ENCODE results near the gene SSBP4.

DNA sequence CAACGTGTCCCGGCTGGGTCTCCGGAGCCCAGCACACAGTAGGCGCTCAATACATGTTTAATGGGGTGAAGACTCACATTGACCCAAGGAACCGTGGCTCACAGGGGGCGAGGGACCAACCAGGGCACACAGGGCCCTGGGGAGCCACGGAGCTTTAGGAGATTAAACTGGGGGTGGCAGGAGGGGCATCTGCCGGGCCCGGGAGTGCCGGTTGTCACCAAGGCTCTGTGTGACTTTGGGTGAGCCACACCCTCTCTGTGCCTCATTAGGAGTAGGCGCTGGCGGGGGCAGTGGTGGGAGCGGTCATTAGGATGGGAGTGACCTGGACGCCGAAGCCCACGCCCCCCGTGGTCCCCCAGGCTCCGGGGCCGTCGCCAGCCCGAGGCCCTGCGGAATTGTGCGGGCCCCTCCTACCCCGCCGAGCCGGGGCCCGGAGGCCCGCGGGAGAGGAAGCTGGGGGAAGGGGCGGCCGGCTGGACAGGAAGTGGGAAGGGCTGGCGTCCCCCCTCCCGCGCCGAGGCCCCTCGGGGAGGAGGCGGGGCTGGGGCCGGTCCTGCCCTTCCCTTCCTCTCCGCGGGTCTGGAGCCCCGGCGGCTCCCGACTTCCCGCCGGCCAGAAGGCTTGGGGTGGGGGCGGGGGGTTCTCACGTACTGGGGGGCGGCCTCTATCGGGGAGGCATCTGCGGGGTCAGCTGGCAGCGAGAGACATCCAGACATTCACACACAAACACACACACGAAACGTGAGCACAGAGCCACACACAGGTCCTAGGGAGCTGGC, 1.8 kb upstream of the SSBP4 start:
- TF ChIP-seq, protein P1, sequence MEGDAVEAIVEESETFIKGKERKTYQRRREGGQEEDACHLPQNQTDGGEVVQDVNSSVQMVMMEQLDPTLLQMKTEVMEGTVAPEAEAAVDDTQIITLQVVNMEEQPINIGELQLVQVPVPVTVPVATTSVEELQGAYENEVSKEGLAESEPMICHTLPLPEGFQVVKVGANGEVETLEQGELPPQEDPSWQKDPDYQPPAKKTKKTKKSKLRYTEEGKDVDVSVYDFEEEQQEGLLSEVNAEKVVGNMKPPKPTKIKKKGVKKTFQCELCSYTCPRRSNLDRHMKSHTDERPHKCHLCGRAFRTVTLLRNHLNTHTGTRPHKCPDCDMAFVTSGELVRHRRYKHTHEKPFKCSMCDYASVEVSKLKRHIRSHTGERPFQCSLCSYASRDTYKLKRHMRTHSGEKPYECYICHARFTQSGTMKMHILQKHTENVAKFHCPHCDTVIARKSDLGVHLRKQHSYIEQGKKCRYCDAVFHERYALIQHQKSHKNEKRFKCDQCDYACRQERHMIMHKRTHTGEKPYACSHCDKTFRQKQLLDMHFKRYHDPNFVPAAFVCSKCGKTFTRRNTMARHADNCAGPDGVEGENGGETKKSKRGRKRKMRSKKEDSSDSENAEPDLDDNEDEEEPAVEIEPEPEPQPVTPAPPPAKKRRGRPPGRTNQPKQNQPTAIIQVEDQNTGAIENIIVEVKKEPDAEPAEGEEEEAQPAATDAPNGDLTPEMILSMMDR (IDR thresholded peaks at IDR 0.05): no peak
- TF ChIP-seq POLR2AphosphoS2 (conservative IDR thresholded peaks at IDR 0.05; ENCODE audit: low read length) (no peak), KDM1A (IDR thresholded peaks at IDR 0.05; ENCODE audit: low read depth) (peak; percentile 68; the same call in 1 of the 2 replicates)
